Stomach (tissue), 4 donors: ENCODE results near the gene ESM1.

ENCODE experiments used
- CTCF ChIP-seq, 7 experiments: fragments of 450-650 bp in 4 of 7; fragments of 200-600 bp in 3 of 7; sonication (generic) in 3 of 7; IDR thresholded peaks; one replicate each; pipeline ENCODE4 v1.5.1; 2016 to 2019; ENCODE audit warnings: antibody characterized with exemption in 7 of 7, control low read depth in 2 of 7, mild to moderate bottlenecking in 1 of 7
- POLR2AphosphoS5 ChIP-seq, 3 donors: sonication (generic); formaldehyde crosslinking; IDR thresholded peaks; one replicate each; pipeline ENCODE4 v1.6.1; 2016; ENCODE audit warnings: antibody characterized with exemption in 3 of 3

GRCh38 chr5:54991416-54991815 lies 6.0 kb upstream of the ESM1 start:
- TF ChIP-seq POLR2AphosphoS5 (IDR thresholded peaks at IDR 0.05) (no peak), CTCF (IDR thresholded peaks at IDR 0.05) (no peak)
